WI38 (cell line): ENCODE results near the gene PPP6R3.
"Not testable (repeated sequence)": the region's sequence is repeated elsewhere in the genome, so short reads cannot be mapped to it uniquely, and the experiment has no call there.

Experiments used
- H3K4me3 ChIP-seq: 2 replicates; pipeline ENCODE4 v1.5.1; 2011; ENCODE audit warnings: low read depth, mild to moderate bottlenecking, control low read depth, low read length
- CTCF ChIP-seq: IDR thresholded peaks from 2 replicates; pipeline ENCODE4 v1.5.1; 2012; ENCODE audit warnings: low read depth, mild to moderate bottlenecking, control low read depth, low read length

PPP6R3 gene

DNA sequence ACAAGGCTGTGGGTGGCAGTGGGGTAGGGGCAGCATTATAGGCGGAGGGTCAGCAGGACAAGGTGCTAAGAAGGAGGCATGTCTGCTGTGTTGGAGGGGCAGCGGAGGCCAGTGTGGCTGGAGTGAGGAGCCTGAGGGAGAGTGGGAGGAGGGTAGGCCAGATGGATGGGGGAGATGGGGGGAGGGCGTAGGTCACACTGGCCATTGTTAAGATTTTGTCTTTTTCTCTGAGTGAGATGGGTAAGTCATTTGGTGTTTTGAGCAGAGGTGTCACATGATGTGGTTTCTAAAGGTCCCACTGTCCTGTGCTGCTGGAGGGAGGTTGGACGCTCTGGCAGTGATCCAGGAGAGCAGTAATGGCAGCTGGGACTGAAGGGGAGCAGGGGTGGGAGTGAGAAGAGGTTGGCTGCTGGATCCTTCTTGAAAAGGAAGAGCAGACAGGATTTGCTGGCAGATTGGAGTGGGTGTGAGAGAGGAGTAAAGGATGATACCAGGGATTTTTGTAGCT is 9.8 kb downstream of the PPP6R3 start:
- TF ChIP-seq CTCF = no peak
- no peak overlapping the region for H3K4me3 ChIP-seq

GRCh38 chr11:68471360-68472340 is 11.1 kb downstream of the PPP6R3 start:
- no peak for TF ChIP-seq CTCF

GRCh38 chr11:68472778-68473177 is 12.2 kb downstream of the PPP6R3 start:
- TF ChIP-seq CTCF = no peak
- no peak overlapping the region for H3K4me3 ChIP-seq

More at GRCh38 chr11:68471360-68472340, 11.1 kb downstream of the PPP6R3 start:
- no peak overlapping the region for H3K4me3 ChIP-seq

GRCh38 chr11:68473693-68474092 is 13.1 kb downstream of the PPP6R3 start:
- no peak overlapping the region for H3K4me3 ChIP-seq
- no peak for TF ChIP-seq CTCF

DNA sequence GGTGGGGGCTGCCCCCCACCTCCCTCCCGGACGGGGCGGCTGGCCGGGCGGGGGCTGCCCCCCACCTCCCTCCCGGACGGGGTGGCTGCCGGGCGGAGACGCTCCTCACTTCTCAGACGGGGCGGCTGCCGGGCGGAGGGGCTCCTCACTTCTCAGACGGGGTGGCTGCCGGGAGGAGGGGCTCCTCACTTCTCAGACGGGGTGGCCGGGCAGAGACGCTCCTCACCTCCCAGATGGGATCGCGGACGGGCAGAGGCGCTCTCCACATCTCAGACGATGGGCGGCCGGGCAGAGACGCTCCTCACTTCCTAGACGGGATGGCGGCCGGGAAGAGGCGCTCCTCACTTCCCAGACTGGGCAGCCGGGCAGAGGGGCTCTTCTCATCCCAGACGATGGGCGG is 15.1 kb downstream of the PPP6R3 start:
- H3K4me3 ChIP-seq = not testable (repeated sequence)

- TF ChIP-seq CTCF = no peak
- H3K4me3 ChIP-seq = no peak overlapping the region
These were observed 18.8 kb downstream of the PPP6R3 start for GRCh38 chr11:68479390-68479789.

- TF ChIP-seq CTCF = no peak
- H3K4me3 ChIP-seq = no peak overlapping the region
These were observed 19.6 kb downstream of the PPP6R3 start for GRCh38 chr11:68480193-68480592.
